Type B pancreatic cell (in vitro differentiated cells): ENCODE data around the gene AMPD3. TPM values are rescaled to one million over a fixed set of nuclear protein-coding genes. Genes with fewer than 3 reads are reported as not detected.

Experiments used
- DNase-seq: peaks from one replicate; pipeline ENCODE4 v3.0.0; 2021; ENCODE audit warnings: mixed read lengths; ENCODE audit not compliant: unreplicated experiment; ENCODE audit errors: extremely low spot score
- H3K27ac Mint-ChIP-seq: 2 replicates; pipeline ENCODE4 v1.8.0; 2021; ENCODE audit warnings: mild to moderate bottlenecking, mixed read lengths
- H3K27me3 Mint-ChIP-seq: 2 replicates; pipeline ENCODE4 v1.8.0; 2021; ENCODE audit warnings: mixed read lengths
- H3K36me3 Mint-ChIP-seq: 2 replicates; pipeline ENCODE4 v1.8.0; 2021; ENCODE audit warnings: mixed read lengths
- H3K4me1 Mint-ChIP-seq: one replicate; pipeline ENCODE4 v1.8.0; 2021; ENCODE audit warnings: mixed read lengths; ENCODE audit not compliant: unreplicated experiment
- H3K4me3 Mint-ChIP-seq: 2 replicates; pipeline ENCODE4 v1.8.0; 2021; ENCODE audit warnings: mild to moderate bottlenecking, mixed read lengths
- H3K9me3 Mint-ChIP-seq: 2 replicates; pipeline ENCODE4 v1.8.0; 2021; ENCODE audit warnings: mixed read lengths
- CTCF ChIP-seq: fragments of 200-600 bp; sonication (generic); conservative IDR thresholded peaks from 2 replicates; pipeline ENCODE4 v1.5.0; 2021; ENCODE audit warnings: antibody characterized with exemption, mild to moderate bottlenecking
- total RNA-seq: library from RNA; stranded (reverse); gene quantifications from 2 replicates; pipeline ENCODE4 v1.2.1, GENCODE V29; 2021; ENCODE audit warnings: low replicate concordance

The AMPD3 gene
- total RNA-seq, 1 donor from 2014 or later: 7.0 TPM

GRCh38 chr11:10410106-10410843, 44.8 kb upstream of the AMPD3 start:
- Mint-ChIP-seq H3K27ac (no peak overlapping the region), H3K4me1 (peaks cover 12% of the 10 kb centered on the region), H3K36me3 (no peaks in the 10 kb centered on the region), H3K9me3 (no peaks in the 10 kb centered on the region), H3K27me3 (no peaks in the 10 kb centered on the region), H3K4me3 (no peak overlapping the region)
- no peak for DNase-seq
- no peak for TF ChIP-seq CTCF

GRCh38 chr11:10410844-10411200, 44.2 kb upstream of the AMPD3 start:
- H3K4me3 Mint-ChIP-seq: no peak overlapping the region
- H3K27ac Mint-ChIP-seq: no peak overlapping the region
- no peak for TF ChIP-seq CTCF
- no peaks in the 10 kb centered on the region for H3K27me3 Mint-ChIP-seq
- peaks cover 9% of the 10 kb centered on the region for H3K4me1 Mint-ChIP-seq
- H3K36me3 Mint-ChIP-seq: no peaks in the 10 kb centered on the region
- no peaks in the 10 kb centered on the region for H3K9me3 Mint-ChIP-seq
- no peak for DNase-seq

GRCh38 chr11:10412266-10412665, 42.8 kb upstream of the AMPD3 start:
- TF ChIP-seq CTCF: no peak
- no peak for DNase-seq
- H3K36me3 Mint-ChIP-seq: no peaks in the 10 kb centered on the region

GRCh38 chr11:10413268-10413667, 41.8 kb upstream of the AMPD3 start:
- H3K4me1 Mint-ChIP-seq: peaks cover 4% of the 10 kb centered on the region

More at GRCh38 chr11:10412266-10412665, 42.8 kb upstream of the AMPD3 start:
- Mint-ChIP-seq H3K4me1 (peaks cover 4% of the 10 kb centered on the region), H3K27me3 (no peaks in the 10 kb centered on the region), H3K27ac (no peak overlapping the region), H3K9me3 (no peaks in the 10 kb centered on the region), H3K4me3 (no peak overlapping the region)

GRCh38 chr11:10414181-10414580, 40.9 kb upstream of the AMPD3 start:
- Mint-ChIP-seq H3K27ac (no peak overlapping the region), H3K27me3 (peaks cover 6% of the 10 kb centered on the region), H3K4me1 (peaks cover 4% of the 10 kb centered on the region), H3K36me3 (no peaks in the 10 kb centered on the region), H3K4me3 (no peak overlapping the region), H3K9me3 (no peaks in the 10 kb centered on the region)
- no peak for DNase-seq
- no peak for TF ChIP-seq CTCF

More at GRCh38 chr11:10413268-10413667, 41.8 kb upstream of the AMPD3 start:
- TF ChIP-seq CTCF: no peak
- H3K27me3 Mint-ChIP-seq: peaks cover 3% of the 10 kb centered on the region
- DNase-seq: no peak
- no peaks in the 10 kb centered on the region for H3K36me3 Mint-ChIP-seq
- H3K9me3 Mint-ChIP-seq: no peaks in the 10 kb centered on the region
- H3K27ac Mint-ChIP-seq: no peak overlapping the region
- no peak overlapping the region for H3K4me3 Mint-ChIP-seq

- TF ChIP-seq CTCF: no peak
- peaks cover 6% of the 10 kb centered on the region for H3K27me3 Mint-ChIP-seq
- no peaks in the 10 kb centered on the region for H3K9me3 Mint-ChIP-seq
- H3K36me3 Mint-ChIP-seq: no peaks in the 10 kb centered on the region
- peaks cover 4% of the 10 kb centered on the region for H3K4me1 Mint-ChIP-seq
- H3K4me3 Mint-ChIP-seq: no peak overlapping the region
- no peak for DNase-seq
- H3K27ac Mint-ChIP-seq: no peak overlapping the region
These were observed 40.4 kb upstream of the AMPD3 start for GRCh38 chr11:10414659-10415058.
